Liver (tissue), 9 donors: Measurements from ENCODE around the gene TP53. TPM values are rescaled to one million over a fixed set of nuclear protein-coding genes. Genes with fewer than 3 reads are reported as not detected.

ENCODE experiments used
- DNase-seq: peaks from one replicate; pipeline ENCODE4 v3.0.0-alpha.2; 2017; ENCODE audit warnings: low spot score
- H3K27ac ChIP-seq, 2 donors: one replicate each; pipeline ENCODE4 v1.7.0; 2013; ENCODE audit warnings: inconsistent platforms in 2 of 2, low read length in 2 of 2, control low read depth in 1 of 2, low read depth in 1 of 2, mild to moderate bottlenecking in 1 of 2
- H3K27me3 ChIP-seq, 4 donors: one replicate each; pipeline versions ENCODE4 v1.6.1 to v1.7.0; 2013; ENCODE audit warnings: low read length in 3 of 4, inconsistent platforms in 1 of 4, mild to moderate bottlenecking in 1 of 4, moderate library complexity in 1 of 4; ENCODE audit not compliant: control insufficient read depth in 4 of 4, insufficient read depth in 4 of 4
- H3K36me3 ChIP-seq, 4 donors: one replicate each; pipeline versions ENCODE4 v1.6.1 to v1.7.0; 2013; ENCODE audit warnings: low read length in 3 of 4, mild to moderate bottlenecking in 3 of 4, low read depth in 1 of 4, moderate library complexity in 1 of 4; ENCODE audit not compliant: control insufficient read depth in 4 of 4, insufficient read depth in 3 of 4
- H3K4me1 ChIP-seq, 4 donors: one replicate each; pipeline versions ENCODE4 v1.6.1 to v1.7.0; 2013; ENCODE audit warnings: low read length in 3 of 4, mild to moderate bottlenecking in 3 of 4, moderate library complexity in 1 of 4; ENCODE audit not compliant: control insufficient read depth in 4 of 4, insufficient read depth in 4 of 4
- H3K4me3 ChIP-seq, 3 donors: one replicate each; pipeline versions ENCODE4 v1.6.1 to v1.7.0; 2013; ENCODE audit warnings: low read length in 3 of 3, control low read depth in 1 of 3, low read depth in 1 of 3, mild to moderate bottlenecking in 1 of 3
- H3K9ac ChIP-seq, 2 donors: one replicate each; pipeline ENCODE4 v1.7.0; 2013; ENCODE audit warnings: low read length in 2 of 2, mild to moderate bottlenecking in 2 of 2, moderate library complexity in 2 of 2, control low read depth in 1 of 2, low read depth in 1 of 2
- H3K9me3 ChIP-seq, 4 donors: one replicate each; pipeline versions ENCODE4 v1.6.1 to v1.7.0; 2013; ENCODE audit warnings: low read length in 3 of 4; ENCODE audit not compliant: control insufficient read depth in 4 of 4
- FOXA1 ChIP-seq: IDR thresholded peaks from 2 replicates; pipeline ENCODE4 v1.6.1; 2016; ENCODE audit warnings: antibody characterized with exemption
- FOXA2 ChIP-seq: IDR thresholded peaks from 2 replicates; pipeline ENCODE4 v1.6.1; 2016; ENCODE audit warnings: antibody characterized with exemption
- GABPA ChIP-seq, 2 donors: IDR thresholded peaks in 1 of 2; conservative IDR thresholded peaks in 1 of 2; 2 replicates each; pipeline ENCODE4 v1.6.1; 2016; ENCODE audit warnings: antibody characterized with exemption in 2 of 2, mild to moderate bottlenecking in 1 of 2, moderate library complexity in 1 of 2
- HNF4A ChIP-seq, 2 donors: conservative IDR thresholded peaks; 2 replicates each; pipeline ENCODE4 v1.6.1; 2016; ENCODE audit warnings: antibody characterized with exemption in 2 of 2, mild to moderate bottlenecking in 2 of 2
- HNF4G ChIP-seq: IDR thresholded peaks from 2 replicates; pipeline ENCODE4 v1.6.1; 2016; ENCODE audit warnings: antibody characterized with exemption
- JUND ChIP-seq, 2 donors: IDR thresholded peaks; 2 replicates each; pipeline ENCODE4 v1.6.1; 2016; ENCODE audit warnings: antibody characterized with exemption in 2 of 2
- MAX ChIP-seq: IDR thresholded peaks from 2 replicates; pipeline ENCODE4 v1.6.1; 2016; ENCODE audit warnings: antibody characterized with exemption
- RAD21 ChIP-seq, 2 donors: IDR thresholded peaks; 2 replicates each; pipeline ENCODE4 v1.6.1; 2016; ENCODE audit warnings: antibody characterized with exemption in 2 of 2, mild to moderate bottlenecking in 2 of 2
- REST ChIP-seq: IDR thresholded peaks from 2 replicates; pipeline ENCODE4 v1.6.1; 2016; ENCODE audit warnings: antibody characterized with exemption, mild to moderate bottlenecking
- RXRA ChIP-seq, 2 donors: IDR thresholded peaks; 2 replicates each; pipeline ENCODE4 v1.6.1; 2017 to 2018; ENCODE audit warnings: antibody characterized with exemption in 2 of 2, mild to moderate bottlenecking in 1 of 2
- SP1 ChIP-seq: IDR thresholded peaks from 2 replicates; pipeline ENCODE4 v1.6.1; 2018; ENCODE audit warnings: antibody characterized with exemption, mild to moderate bottlenecking
- TAF1 ChIP-seq: conservative IDR thresholded peaks from 2 replicates; pipeline ENCODE4 v1.6.1; 2016; ENCODE audit warnings: antibody characterized with exemption, mild to moderate bottlenecking
- YY1 ChIP-seq: IDR thresholded peaks from 2 replicates; pipeline ENCODE4 v1.6.1; 2016; ENCODE audit warnings: antibody characterized with exemption, mild to moderate bottlenecking
- WGBS: extraction: QIAGEN DNeasy Blood & Tissue Kit; methylation state at CpG from one replicate; pipeline ENCODE4 v1.1.7; 2013; 5-methylcytosine and 5-hydroxymethylcytosine counted together
- polyA plus RNA-seq, 2 donors: library from polyadenylated mRNA; stranded (reverse) in 1 of 2; unstranded in 1 of 2; fragments of 200-250 nt in 1 of 2; fragments of >200 nt in 1 of 2; fragmentation: Nextera tagmentation in 1 of 2; extraction: Ambion mirVana in 1 of 2; gene quantifications; one replicate each; pipeline versions ENCODE4 v1.2.1 to v1.2.3, GENCODE V29; 2013 to 2015
- total RNA-seq, 2 donors: library from RNA; depleted of rRNA; stranded (reverse); fragments of >200 nt; gene quantifications; one replicate each; pipeline ENCODE4 v1.2.3, GENCODE V29; 2014
- TF ChIP-seq, protein P1 (sequence below): IDR thresholded peaks from 2 replicates; pipeline ENCODE4 v1.6.1; 2016; ENCODE audit warnings: antibody characterized with exemption
- TF ChIP-seq, protein P2 (sequence below): IDR thresholded peaks from 2 replicates; pipeline ENCODE4 v1.6.1; 2016; ENCODE audit warnings: antibody characterized with exemption
- TF ChIP-seq, protein P3 (sequence below): fragments of 150-350 bp; IDR thresholded peaks from 2 replicates; pipeline ENCODE4 v1.5.1; 2017; ENCODE audit warnings: improper control_type of control experiment, low read depth, low read length; ENCODE audit not compliant: missing input control
- donor health status: healthy.
- donor health status: healthy.
- donor health status: healthy.
- donor health status: healthy.
- donor health status: healthy.

Gene TP53
- total and polyA plus RNA-seq, 4 donors: 8.3 to 18.4 (median 12.6) TPM

- no peak overlapping the region for H3K4me3 ChIP-seq
- H3K27ac ChIP-seq: no peak overlapping the region
- peaks cover 1 to 6% (median 2%) of the 10 kb centered on the region in 4 donors for H3K4me1 ChIP-seq
- 80% methylated on average over 9 of the region's 9 CpGs for WGBS
- no peak overlapping the region for H3K9ac ChIP-seq
- no peak for TF ChIP-seq GABPA (IDR thresholded peaks at IDR 0.05 in 1 of 2, conservative IDR thresholded peaks at IDR 0.05 in 1 of 2)
- no peak for TF ChIP-seq TAF1
- TF ChIP-seq FOXA1: no peak
- no peak for TF ChIP-seq SP1
- TF ChIP-seq HNF4G: no peak
- no peak for TF ChIP-seq RXRA (IDR thresholded peaks at IDR 0.05)
- TF ChIP-seq, protein P1, sequence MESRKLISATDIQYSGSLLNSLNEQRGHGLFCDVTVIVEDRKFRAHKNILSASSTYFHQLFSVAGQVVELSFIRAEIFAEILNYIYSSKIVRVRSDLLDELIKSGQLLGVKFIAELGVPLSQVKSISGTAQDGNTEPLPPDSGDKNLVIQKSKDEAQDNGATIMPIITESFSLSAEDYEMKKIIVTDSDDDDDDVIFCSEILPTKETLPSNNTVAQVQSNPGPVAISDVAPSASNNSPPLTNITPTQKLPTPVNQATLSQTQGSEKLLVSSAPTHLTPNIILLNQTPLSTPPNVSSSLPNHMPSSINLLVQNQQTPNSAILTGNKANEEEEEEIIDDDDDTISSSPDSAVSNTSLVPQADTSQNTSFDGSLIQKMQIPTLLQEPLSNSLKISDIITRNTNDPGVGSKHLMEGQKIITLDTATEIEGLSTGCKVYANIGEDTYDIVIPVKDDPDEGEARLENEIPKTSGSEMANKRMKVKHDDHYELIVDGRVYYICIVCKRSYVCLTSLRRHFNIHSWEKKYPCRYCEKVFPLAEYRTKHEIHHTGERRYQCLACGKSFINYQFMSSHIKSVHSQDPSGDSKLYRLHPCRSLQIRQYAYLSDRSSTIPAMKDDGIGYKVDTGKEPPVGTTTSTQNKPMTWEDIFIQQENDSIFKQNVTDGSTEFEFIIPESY: no peak
- peaks cover 0 to 24% (median 13%) of the 10 kb centered on the region in 4 donors for H3K27me3 ChIP-seq
- no peak for DNase-seq
- peaks cover 0 to 3% (median 0%) of the 10 kb centered on the region in 4 donors for H3K36me3 ChIP-seq
- no peaks in the 10 kb centered on the region for H3K9me3 ChIP-seq
These were observed 20.2 kb upstream of the TP53 start for GRCh38 chr17:7707446-7707845.

- TF ChIP-seq GABPA (IDR thresholded peaks at IDR 0.05 in 1 of 2, conservative IDR thresholded peaks at IDR 0.05 in 1 of 2) (no peak), RAD21 (IDR thresholded peaks at IDR 0.05) (no peak), YY1 (no peak), HNF4A (conservative IDR thresholded peaks at IDR 0.05) (no peak), REST (no peak), HNF4G (no peak), FOXA2 (no peak), TAF1 (no peak), RXRA (IDR thresholded peaks at IDR 0.05) (no peak), MAX (no peak), JUND (IDR thresholded peaks at IDR 0.05) (no peak)
- TF ChIP-seq, protein P2, sequence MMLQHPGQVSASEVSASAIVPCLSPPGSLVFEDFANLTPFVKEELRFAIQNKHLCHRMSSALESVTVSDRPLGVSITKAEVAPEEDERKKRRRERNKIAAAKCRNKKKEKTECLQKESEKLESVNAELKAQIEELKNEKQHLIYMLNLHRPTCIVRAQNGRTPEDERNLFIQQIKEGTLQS: no peak
- TF ChIP-seq, protein P1: no peak
- TF ChIP-seq, protein P3, sequence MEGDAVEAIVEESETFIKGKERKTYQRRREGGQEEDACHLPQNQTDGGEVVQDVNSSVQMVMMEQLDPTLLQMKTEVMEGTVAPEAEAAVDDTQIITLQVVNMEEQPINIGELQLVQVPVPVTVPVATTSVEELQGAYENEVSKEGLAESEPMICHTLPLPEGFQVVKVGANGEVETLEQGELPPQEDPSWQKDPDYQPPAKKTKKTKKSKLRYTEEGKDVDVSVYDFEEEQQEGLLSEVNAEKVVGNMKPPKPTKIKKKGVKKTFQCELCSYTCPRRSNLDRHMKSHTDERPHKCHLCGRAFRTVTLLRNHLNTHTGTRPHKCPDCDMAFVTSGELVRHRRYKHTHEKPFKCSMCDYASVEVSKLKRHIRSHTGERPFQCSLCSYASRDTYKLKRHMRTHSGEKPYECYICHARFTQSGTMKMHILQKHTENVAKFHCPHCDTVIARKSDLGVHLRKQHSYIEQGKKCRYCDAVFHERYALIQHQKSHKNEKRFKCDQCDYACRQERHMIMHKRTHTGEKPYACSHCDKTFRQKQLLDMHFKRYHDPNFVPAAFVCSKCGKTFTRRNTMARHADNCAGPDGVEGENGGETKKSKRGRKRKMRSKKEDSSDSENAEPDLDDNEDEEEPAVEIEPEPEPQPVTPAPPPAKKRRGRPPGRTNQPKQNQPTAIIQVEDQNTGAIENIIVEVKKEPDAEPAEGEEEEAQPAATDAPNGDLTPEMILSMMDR: no peak
- H3K4me3 ChIP-seq: no peak overlapping the region
- DNase-seq: no peak
- H3K9ac ChIP-seq: no peak overlapping the region
- H3K36me3 ChIP-seq: peaks cover 0 to 6% (median 2%) of the 10 kb centered on the region in 4 donors
- H3K9me3 ChIP-seq: no peaks in the 10 kb centered on the region
- H3K4me1 ChIP-seq: peaks cover 1 to 6% (median 2%) of the 10 kb centered on the region in 4 donors
- H3K27ac ChIP-seq: no peak overlapping the region
- H3K27me3 ChIP-seq: peaks cover 0 to 21% (median 12%) of the 10 kb centered on the region in 4 donors
- WGBS: 81% methylated on average over 3 of the region's 3 CpGs
These were observed 19.5 kb upstream of the TP53 start for GRCh38 chr17:7706631-7707354.
